WI38 (cell line): ENCODE measurements around the gene LSAMP.

Experiments used
- H3K4me3 ChIP-seq: 2 replicates; pipeline ENCODE4 v1.5.1; 2011; ENCODE audit warnings: low read depth, mild to moderate bottlenecking, control low read depth, low read length
- CTCF ChIP-seq: IDR thresholded peaks from 2 replicates; pipeline ENCODE4 v1.5.1; 2012; ENCODE audit warnings: low read depth, mild to moderate bottlenecking, control low read depth, low read length

LSAMP gene

GRCh38 chr3:116112696-116113095, 332.6 kb downstream of the LSAMP start:
- H3K4me3 ChIP-seq, result no peak overlapping the region
- no peak for TF ChIP-seq CTCF

GRCh38 chr3:116111765-116112164, 333.5 kb downstream of the LSAMP start:
- no peak for TF ChIP-seq CTCF
- no peak overlapping the region for H3K4me3 ChIP-seq

GRCh38 chr3:116103868-116104530, 341.3 kb downstream of the LSAMP start:
- H3K4me3 ChIP-seq, result no peak overlapping the region
- no peak for TF ChIP-seq CTCF

- no peak overlapping the region for H3K4me3 ChIP-seq
- TF ChIP-seq CTCF, result no peak
Measured at GRCh38 chr3:116102037-116102436, 343.2 kb downstream of the LSAMP start.

GRCh38 chr3:116097226-116097625, 348.1 kb downstream of the LSAMP start:
- no peak for TF ChIP-seq CTCF
- no peak overlapping the region for H3K4me3 ChIP-seq

- TF ChIP-seq CTCF, result no peak
- H3K4me3 ChIP-seq, result no peak overlapping the region
Measured at GRCh38 chr3:116096631-116097030, 348.7 kb downstream of the LSAMP start.

GRCh38 chr3:116093374-116093773, 351.9 kb downstream of the LSAMP start:
- no peak overlapping the region for H3K4me3 ChIP-seq
- TF ChIP-seq CTCF, result no peak
